IPS-11a (cell line): ENCODE data around the gene MTHFD2L.
"Not testable (repeated sequence)": the region's sequence is repeated elsewhere in the genome, so short reads cannot be mapped to it uniquely, and the experiment has no call there.

Experiments used
- H3K4me3 ChIP-seq: one replicate; pipeline ENCODE4 v1.5.1; 2013; ENCODE audit warnings: low read depth, low read length, control low read depth

Gene MTHFD2L

GRCh38 chr4:74329307-74329706, 171.4 kb downstream of the MTHFD2L start:
- H3K4me3 ChIP-seq, result no peak overlapping the region

- no peak overlapping the region for H3K4me3 ChIP-seq
Measured at GRCh38 chr4:74330295-74330750, 172.4 kb downstream of the MTHFD2L start.

GRCh38 chr4:74331252-74331651, 173.3 kb downstream of the MTHFD2L start:
- H3K4me3 ChIP-seq, result no peak overlapping the region

GRCh38 chr4:74331944-74332343, 174.0 kb downstream of the MTHFD2L start:
- no peak overlapping the region for H3K4me3 ChIP-seq

GRCh38 chr4:74334636-74335035, 176.7 kb downstream of the MTHFD2L start:
- no peak overlapping the region for H3K4me3 ChIP-seq

- no peak overlapping the region for H3K4me3 ChIP-seq
Measured at GRCh38 chr4:74335341-74336021, 177.6 kb downstream of the MTHFD2L start.

GRCh38 chr4:74338792-74339333, 180.9 kb downstream of the MTHFD2L start:
- no peak overlapping the region for H3K4me3 ChIP-seq

GRCh38 chr4:74339501-74339900, 181.6 kb downstream of the MTHFD2L start:
- no peak overlapping the region for H3K4me3 ChIP-seq

- H3K4me3 ChIP-seq, result not testable (repeated sequence)
Measured at GRCh38 chr4:74340421-74340820, 182.5 kb downstream of the MTHFD2L start.

- H3K4me3 ChIP-seq, result no peak overlapping the region
Measured at GRCh38 chr4:74344031-74344430, 186.1 kb downstream of the MTHFD2L start.
